Ovary (tissue), 3 donors: ENCODE data around the gene SPPL2A.

Experiments
- POLR2A ChIP-seq: fragments of 450-650 bp; IDR thresholded peaks from one replicate; pipeline ENCODE4 v1.6.1; 2017; ENCODE audit warnings: antibody characterized with exemption, mild to moderate bottlenecking, moderate library complexity
- TF ChIP-seq, protein P1 (sequence below), 3 donors: fragments of 450-650 bp in 2 of 3; fragments of 200-600 bp in 1 of 3; IDR thresholded peaks; one replicate each; pipeline versions ENCODE4 v1.5.1 to v1.8.0; 2016 to 2022; ENCODE audit warnings: antibody characterized with exemption in 3 of 3, mild to moderate bottlenecking in 1 of 3
- donor health status: DM: no; HTN: no; CAD: no.

DNA sequence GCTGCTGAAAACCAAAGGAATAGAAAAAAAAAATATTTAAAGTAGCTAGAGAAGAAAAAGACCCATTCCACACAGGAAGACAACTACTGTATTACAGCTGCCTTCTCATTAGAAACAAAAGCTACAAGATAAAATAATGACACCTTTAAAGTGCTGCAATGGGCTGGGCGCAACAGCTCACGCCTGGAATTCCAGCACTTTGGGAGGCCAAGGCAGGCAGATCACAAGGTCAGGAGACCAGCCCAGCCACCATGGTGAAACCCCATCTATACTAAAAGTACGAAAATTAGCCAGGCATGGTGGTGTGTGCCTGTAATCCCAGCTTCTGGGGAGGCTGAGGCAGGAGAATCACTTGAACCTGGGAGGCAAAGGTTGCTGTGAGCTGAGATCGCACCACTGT, 110.0 kb downstream of the SPPL2A start:
- TF ChIP-seq POLR2A: no peak
- TF ChIP-seq, protein P1, sequence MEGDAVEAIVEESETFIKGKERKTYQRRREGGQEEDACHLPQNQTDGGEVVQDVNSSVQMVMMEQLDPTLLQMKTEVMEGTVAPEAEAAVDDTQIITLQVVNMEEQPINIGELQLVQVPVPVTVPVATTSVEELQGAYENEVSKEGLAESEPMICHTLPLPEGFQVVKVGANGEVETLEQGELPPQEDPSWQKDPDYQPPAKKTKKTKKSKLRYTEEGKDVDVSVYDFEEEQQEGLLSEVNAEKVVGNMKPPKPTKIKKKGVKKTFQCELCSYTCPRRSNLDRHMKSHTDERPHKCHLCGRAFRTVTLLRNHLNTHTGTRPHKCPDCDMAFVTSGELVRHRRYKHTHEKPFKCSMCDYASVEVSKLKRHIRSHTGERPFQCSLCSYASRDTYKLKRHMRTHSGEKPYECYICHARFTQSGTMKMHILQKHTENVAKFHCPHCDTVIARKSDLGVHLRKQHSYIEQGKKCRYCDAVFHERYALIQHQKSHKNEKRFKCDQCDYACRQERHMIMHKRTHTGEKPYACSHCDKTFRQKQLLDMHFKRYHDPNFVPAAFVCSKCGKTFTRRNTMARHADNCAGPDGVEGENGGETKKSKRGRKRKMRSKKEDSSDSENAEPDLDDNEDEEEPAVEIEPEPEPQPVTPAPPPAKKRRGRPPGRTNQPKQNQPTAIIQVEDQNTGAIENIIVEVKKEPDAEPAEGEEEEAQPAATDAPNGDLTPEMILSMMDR (IDR thresholded peaks at IDR 0.05): no peak
